ENCODE data around the gene NPC2. TPM values are rescaled to one million over a fixed set of nuclear protein-coding genes. Genes with fewer than 3 reads are reported as not detected.
"Not testable (repeated sequence)": the region's sequence is repeated elsewhere in the genome, so short reads cannot be mapped to it uniquely, and the experiment has no call there.

The NPC2 gene
- total RNA-seq, 2 donors from 2014 or later, result 625 to 762 TPM

- Histone ChIP-seq H3K9me3 (no peaks in the 10 kb centered on the region), H3K4me3 (no peak overlapping the region), H3K36me3 (no peaks in the 10 kb centered on the region), H3K4me1 (replicated peaks) (no peaks in the 10 kb centered on the region), H3K27ac (no peak overlapping the region), H3K27me3 (replicated peaks; ENCODE audit: insufficient read depth) (no peaks in the 10 kb centered on the region)
- DNase-seq (ENCODE audit: low spot score), result no peak
- no peak for TF ChIP-seq POLR2AphosphoS5 (IDR thresholded peaks at IDR 0.05)
- TF ChIP-seq POLR2A (IDR thresholded peaks at IDR 0.05), result no peak
- TF ChIP-seq CTCF (IDR thresholded peaks at IDR 0.05), result no peak
- WGBS, result 71% methylated on average over 17 of the region's 17 CpGs
- intact Hi-C loops (cut with DNase I), result no loop called here
Measured at GRCh38 chr14:74456684-74457564, 36.2 kb downstream of the NPC2 start.

- H3K36me3 ChIP-seq; DNase-seq (ENCODE audit: low spot score); H3K27me3 ChIP-seq (replicated peaks; ENCODE audit: insufficient read depth); intact Hi-C loops (cut with DNase I); H3K4me3 ChIP-seq; H3K9me3 ChIP-seq; H3K27ac ChIP-seq; H3K4me1 ChIP-seq (replicated peaks): not testable (repeated sequence)
- WGBS, result 67% methylated on average over 5 of the region's 5 CpGs
Measured at GRCh38 chr14:74454397-74454796, 38.7 kb downstream of the NPC2 start.

- no peak overlapping the region for H3K27ac ChIP-seq
- intact Hi-C loops (cut with DNase I), result no loop called here
- no peaks in the 10 kb centered on the region for H3K27me3 ChIP-seq (replicated peaks; ENCODE audit: insufficient read depth)
- 33% methylated on average over 3 of the region's 3 CpGs for WGBS
- H3K4me3 ChIP-seq, result no peak overlapping the region
- no peaks in the 10 kb centered on the region for H3K4me1 ChIP-seq (replicated peaks)
- TF ChIP-seq POLR2A (IDR thresholded peaks at IDR 0.05) (no peak), CTCF (IDR thresholded peaks at IDR 0.05) (no peak)
- no peaks in the 10 kb centered on the region for H3K36me3 ChIP-seq
- no peaks in the 10 kb centered on the region for H3K9me3 ChIP-seq
- DNase-seq (ENCODE audit: low spot score), result no peak
Measured at GRCh38 chr14:74444866-74445265, 48.2 kb downstream of the NPC2 start.

GRCh38 chr14:74442757-74443156 is 50.3 kb downstream of the NPC2 start:
- Histone ChIP-seq H3K4me1 (replicated peaks) (no peaks in the 10 kb centered on the region), H3K27ac (no peak overlapping the region), H3K27me3 (replicated peaks; ENCODE audit: insufficient read depth) (no peaks in the 10 kb centered on the region), H3K9me3 (no peaks in the 10 kb centered on the region), H3K36me3 (no peaks in the 10 kb centered on the region), H3K4me3 (no peak overlapping the region)
- TF ChIP-seq CTCF (IDR thresholded peaks at IDR 0.05) (no peak), POLR2AphosphoS5 (IDR thresholded peaks at IDR 0.05) (no peak), POLR2A (IDR thresholded peaks at IDR 0.05) (no peak)
- intact Hi-C loops (cut with DNase I), result no loop called here
- DNase-seq (ENCODE audit: low spot score), result no peak

GRCh38 chr14:74441113-74441512 is 52.0 kb downstream of the NPC2 start:
- Histone ChIP-seq H3K36me3 (no peaks in the 10 kb centered on the region), H3K4me1 (replicated peaks) (no peaks in the 10 kb centered on the region), H3K9me3 (no peaks in the 10 kb centered on the region), H3K27ac (no peak overlapping the region), H3K27me3 (replicated peaks; ENCODE audit: insufficient read depth) (no peaks in the 10 kb centered on the region), H3K4me3 (no peak overlapping the region)
- no peak for DNase-seq (ENCODE audit: low spot score)
- intact Hi-C loops (cut with DNase I), result no loop called here
- 87% methylated on average over 3 of the region's 3 CpGs for WGBS
- TF ChIP-seq POLR2AphosphoS5 (IDR thresholded peaks at IDR 0.05) (no peak), CTCF (IDR thresholded peaks at IDR 0.05) (no peak), POLR2A (IDR thresholded peaks at IDR 0.05) (no peak)
